Astrocyte of the cerebellum (primary cell): Measurements from ENCODE around the gene CELSR3.

ENCODE experiments used
- DNase-seq: peaks from one replicate; pipeline ENCODE4 v3.0.0-alpha.2; 2011; ENCODE audit warnings: low read depth
- H3K4me3 ChIP-seq: 2 replicates; pipeline ENCODE4 v1.5.1; 2011; ENCODE audit warnings: mild to moderate bottlenecking, low read depth, low read length, moderate library complexity
- in situ Hi-C: cut with HindIII; loops from 2 replicates; pipeline ENCODE4 v1.10.0; 2017; ENCODE audit warnings: low sequenced_read_pairs
- TF ChIP-seq, protein P1 (sequence below): IDR thresholded peaks from 2 replicates; pipeline ENCODE4 v1.5.1; 2012; ENCODE audit warnings: low read length, low read depth, moderate library complexity, mild to moderate bottlenecking; ENCODE audit errors: missing control alignments

Gene CELSR3

GRCh38 chr3:48684054-48684349 lies 21.3 kb upstream of the CELSR3 start:
- TF ChIP-seq, protein P1, sequence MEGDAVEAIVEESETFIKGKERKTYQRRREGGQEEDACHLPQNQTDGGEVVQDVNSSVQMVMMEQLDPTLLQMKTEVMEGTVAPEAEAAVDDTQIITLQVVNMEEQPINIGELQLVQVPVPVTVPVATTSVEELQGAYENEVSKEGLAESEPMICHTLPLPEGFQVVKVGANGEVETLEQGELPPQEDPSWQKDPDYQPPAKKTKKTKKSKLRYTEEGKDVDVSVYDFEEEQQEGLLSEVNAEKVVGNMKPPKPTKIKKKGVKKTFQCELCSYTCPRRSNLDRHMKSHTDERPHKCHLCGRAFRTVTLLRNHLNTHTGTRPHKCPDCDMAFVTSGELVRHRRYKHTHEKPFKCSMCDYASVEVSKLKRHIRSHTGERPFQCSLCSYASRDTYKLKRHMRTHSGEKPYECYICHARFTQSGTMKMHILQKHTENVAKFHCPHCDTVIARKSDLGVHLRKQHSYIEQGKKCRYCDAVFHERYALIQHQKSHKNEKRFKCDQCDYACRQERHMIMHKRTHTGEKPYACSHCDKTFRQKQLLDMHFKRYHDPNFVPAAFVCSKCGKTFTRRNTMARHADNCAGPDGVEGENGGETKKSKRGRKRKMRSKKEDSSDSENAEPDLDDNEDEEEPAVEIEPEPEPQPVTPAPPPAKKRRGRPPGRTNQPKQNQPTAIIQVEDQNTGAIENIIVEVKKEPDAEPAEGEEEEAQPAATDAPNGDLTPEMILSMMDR = no peak
- in situ Hi-C loops = no loop called here
- DNase-seq = no peak
- no peak overlapping the region for H3K4me3 ChIP-seq

- TF ChIP-seq, protein P1 = no peak
- in situ Hi-C loops = no loop called here
- no peak overlapping the region for H3K4me3 ChIP-seq
- DNase-seq = no peak
These were observed 20.1 kb upstream of the CELSR3 start for GRCh38 chr3:48682786-48683185.

- TF ChIP-seq, protein P1 = no peak
- no peak overlapping the region for H3K4me3 ChIP-seq
- no peak for DNase-seq
- in situ Hi-C loops = no loop called here
These were observed 19.4 kb upstream of the CELSR3 start for GRCh38 chr3:48681974-48682610.

GRCh38 chr3:48681541-48681880 lies 18.8 kb upstream of the CELSR3 start:
- in situ Hi-C loops = no loop called here
- H3K4me3 ChIP-seq = no peak overlapping the region
- TF ChIP-seq, protein P1 = no peak
- DNase-seq = no peak

DNA sequence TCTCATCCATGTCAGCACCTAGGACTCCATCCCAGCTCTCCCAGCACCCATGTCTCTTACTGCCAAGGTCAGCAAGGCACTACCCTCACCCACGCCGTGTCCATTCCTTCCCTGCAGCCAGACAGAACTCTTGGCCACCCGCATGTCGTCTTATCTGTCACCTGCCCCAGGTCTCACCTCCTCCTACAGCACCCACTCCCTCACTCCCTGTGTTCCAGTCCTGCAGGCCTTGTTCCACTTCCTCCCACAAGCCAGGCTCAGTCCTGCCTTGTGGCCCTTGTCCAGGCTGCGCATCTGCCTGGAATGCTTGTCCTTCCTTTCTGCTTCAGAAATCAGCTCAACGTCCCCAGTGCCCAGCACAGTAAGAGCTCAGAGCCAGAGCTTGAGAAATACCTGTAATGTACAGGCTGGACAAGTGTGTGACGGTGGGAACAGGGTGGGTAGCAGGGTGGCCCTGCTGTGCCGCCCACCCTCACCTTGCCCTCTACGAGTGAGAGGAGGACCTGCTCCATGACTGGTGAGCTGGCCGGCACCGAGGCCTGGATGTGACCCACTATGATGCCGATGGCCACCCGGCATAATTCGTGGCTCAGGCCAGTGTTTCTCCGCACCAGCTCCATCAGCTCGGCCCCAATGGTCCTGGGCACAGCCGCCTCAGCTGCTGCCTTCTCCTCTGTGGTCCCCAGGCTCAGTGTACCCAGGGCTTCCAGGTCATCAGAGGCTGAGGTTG lies 18.3 kb upstream of the CELSR3 start:
- no peak overlapping the region for H3K4me3 ChIP-seq
- in situ Hi-C loops = no loop called here
- TF ChIP-seq, protein P1 = no peak
- no peak for DNase-seq

DNA sequence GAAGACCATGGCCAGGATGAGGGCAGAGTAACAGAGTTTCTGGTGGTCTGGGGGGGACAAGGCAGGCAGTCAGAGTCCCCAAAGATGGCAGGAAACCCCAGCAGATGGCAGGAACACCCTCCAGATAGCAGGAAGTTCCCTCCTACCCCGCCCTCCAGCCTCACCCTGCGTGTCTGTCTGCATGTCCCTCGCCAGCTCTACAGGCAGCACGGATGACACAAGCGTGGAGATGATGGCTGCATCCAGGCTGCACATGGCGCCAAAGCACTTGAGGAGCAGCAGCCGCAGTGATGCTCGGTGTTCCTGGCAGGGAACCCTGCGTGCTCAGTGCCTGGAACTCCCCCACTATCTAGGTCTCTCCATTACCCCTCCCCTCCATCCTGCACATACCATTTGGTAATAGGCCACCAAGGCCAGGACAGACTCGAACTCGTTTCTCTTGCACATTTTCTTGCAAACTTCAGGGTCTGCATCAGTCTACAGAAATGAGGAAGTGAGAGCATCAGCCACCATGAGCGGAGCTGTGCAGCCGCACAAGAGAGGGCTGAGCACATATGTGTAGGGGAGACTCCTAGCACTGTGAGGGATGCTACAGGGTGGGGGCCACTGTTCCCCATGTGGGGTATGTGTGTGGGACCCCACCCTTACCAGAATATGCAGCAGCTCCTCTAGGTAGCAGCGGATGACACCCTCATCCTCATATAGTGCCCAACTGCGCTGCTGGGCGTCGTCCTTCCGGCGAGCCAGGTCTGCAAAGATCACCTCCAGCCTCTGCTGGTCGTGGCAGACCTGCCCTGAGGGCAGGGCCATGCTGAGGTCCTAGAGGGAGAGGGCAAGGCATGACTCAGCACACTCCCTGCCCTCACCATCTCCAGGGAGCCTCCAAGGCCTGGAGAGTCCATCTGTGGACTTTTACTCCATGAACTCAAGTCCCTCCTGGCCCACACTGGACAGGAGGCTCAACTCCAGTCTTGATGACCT lies 17.0 kb upstream of the CELSR3 start:
- H3K4me3 ChIP-seq = no peak overlapping the region
- no peak for DNase-seq
- in situ Hi-C loops = no loop called here
- TF ChIP-seq, protein P1 = no peak
